GM23338 (cell line): ENCODE data around the gene RAB5B. TPM values are rescaled to one million over a fixed set of nuclear protein-coding genes. Genes with fewer than 3 reads are reported as not detected.

Experiments
- ATAC-seq: fragments of 200-7000 bp; cut with Tn5 transposase; 3 replicates; pipeline ENCODE4 v1.9.1; 2020
- DNase-seq: peaks from one replicate; pipeline ENCODE4 v3.0.0-alpha.2; 2015; ENCODE audit warnings: low spot score
- H2AFZ ChIP-seq: fragments of 200-600 bp; sonication (generic); 2 replicates; pipeline ENCODE4 v1.8.0; 2016; ENCODE audit warnings: antibody characterized with exemption, mild to moderate bottlenecking, moderate library complexity
- H3F3A ChIP-seq: fragments of 200-600 bp; sonication (generic); replicated peaks from 2 replicates; pipeline ENCODE4 v1.8.0; 2017; ENCODE audit warnings: antibody characterized with exemption, mixed run types, low read depth
- H3K27ac ChIP-seq: fragments of 200-600 bp; sonication (generic); 2 replicates; pipeline ENCODE4 v1.6.1; 2016; ENCODE audit warnings: low read depth
- H3K27me3 ChIP-seq: fragments of 200-600 bp; sonication (generic); 2 replicates; pipeline ENCODE4 v1.8.0; 2016; ENCODE audit warnings: mild to moderate bottlenecking, mixed run types, moderate library complexity; ENCODE audit not compliant: insufficient read depth
- H3K36me3 ChIP-seq: fragments of 200-600 bp; sonication (generic); 2 replicates; pipeline ENCODE4 v1.8.0; 2016; ENCODE audit warnings: mild to moderate bottlenecking; ENCODE audit not compliant: insufficient read depth
- H3K4me1 ChIP-seq: fragments of 200-600 bp; sonication (generic); 2 replicates; pipeline ENCODE4 v1.8.0; 2016; ENCODE audit warnings: mild to moderate bottlenecking, moderate library complexity; ENCODE audit not compliant: insufficient read depth
- H3K4me2 ChIP-seq: fragments of 200-600 bp; sonication (generic); 2 replicates; pipeline ENCODE4 v1.7.1; 2017; ENCODE audit warnings: mixed run types
- H3K4me3 ChIP-seq: fragments of 200-600 bp; sonication (generic); 2 replicates; pipeline ENCODE4 v1.6.1; 2016; ENCODE audit warnings: mixed run types
- H3K79me2 ChIP-seq: fragments of 200-600 bp; sonication (generic); replicated peaks from 2 replicates; pipeline ENCODE4 v1.8.0; 2017; ENCODE audit warnings: mild to moderate bottlenecking; ENCODE audit not compliant: insufficient read depth
- H3K9me2 ChIP-seq: fragments of 200-600 bp; sonication (generic); 2 replicates; pipeline ENCODE4 v1.8.0; 2017; ENCODE audit not compliant: insufficient read depth
- H4K20me1 ChIP-seq: fragments of 200-600 bp; sonication (generic); replicated peaks from 2 replicates; pipeline ENCODE4 v1.8.0; 2017; ENCODE audit warnings: mild to moderate bottlenecking; ENCODE audit not compliant: insufficient read depth
- H3K27ac Mint-ChIP-seq: 2 replicates; pipeline ENCODE4 v1.8.0; 2020; ENCODE audit warnings: inconsistent platforms, mild to moderate bottlenecking, moderate library complexity, mixed read lengths
- H3K27me3 Mint-ChIP-seq: 3 replicates; pipeline ENCODE4 v1.8.0; 2022; ENCODE audit warnings: low read depth, mild to moderate bottlenecking, moderate library complexity, mixed read lengths, inconsistent platforms; ENCODE audit not compliant: insufficient read depth, poor library complexity
- H3K36me3 Mint-ChIP-seq: 3 replicates; pipeline ENCODE4 v1.8.0; 2021; ENCODE audit warnings: low read depth, mild to moderate bottlenecking, inconsistent platforms, moderate library complexity, mixed read lengths
- H3K4me1 Mint-ChIP-seq: 3 replicates; pipeline ENCODE4 v1.8.0; 2020; ENCODE audit warnings: mild to moderate bottlenecking, inconsistent platforms, mixed read lengths
- H3K4me3 Mint-ChIP-seq: 3 replicates; pipeline ENCODE4 v1.8.0; 2021; ENCODE audit warnings: moderate library complexity, mild to moderate bottlenecking, inconsistent platforms, mixed read lengths
- H3K9me3 Mint-ChIP-seq: 3 replicates; pipeline ENCODE4 v1.8.0; 2020; ENCODE audit warnings: moderate library complexity, mild to moderate bottlenecking, inconsistent platforms, mixed read lengths
- CREB1 ChIP-seq: fragments of 250-450 bp; sonication (Bioruptor Pico); IDR thresholded peaks from 2 replicates; pipeline ENCODE4 v1.5.0; 2020; ENCODE audit warnings: low read depth, mild to moderate bottlenecking, moderate library complexity
- NANOG ChIP-seq: IDR thresholded peaks from 2 replicates; pipeline ENCODE4 v1.6.1; 2016; ENCODE audit warnings: antibody characterized with exemption, borderline replicate concordance
- STAT1 ChIP-seq: IDR thresholded peaks from one replicate; pipeline ENCODE4 v1.6.1; 2016; ENCODE audit warnings: antibody characterized with exemption; ENCODE audit not compliant: unreplicated experiment
- polyA plus RNA-seq: library from polyadenylated mRNA; unstranded; fragments of >200 nt; fragmentation: Nextera tagmentation; extraction: Ambion mirVana; gene quantifications from 2 replicates; pipeline ENCODE4 v1.2.1, GENCODE V29; 2016
- total RNA-seq: library from RNA; depleted of rRNA; stranded (reverse); fragments of >200 nt; shearing (Covaris generic); gene quantifications from 2 replicates; pipeline ENCODE4 v1.2.3, GENCODE V29; 2014
- TF ChIP-seq, protein P1 (sequence below): fragments of 250-450 bp; sonication (Bioruptor Pico); IDR thresholded peaks from 2 replicates; pipeline ENCODE4 v1.5.0; 2020; ENCODE audit warnings: mild to moderate bottlenecking, moderate library complexity
- TF ChIP-seq, protein P2 (sequence below): IDR thresholded peaks from one replicate; pipeline ENCODE4 v1.6.1; 2018; ENCODE audit warnings: antibody characterized with exemption; ENCODE audit not compliant: unreplicated experiment
- TF ChIP-seq, protein P3 (sequence below): IDR thresholded peaks from 2 replicates; pipeline ENCODE4 v1.6.1; 2016; ENCODE audit warnings: antibody characterized with exemption

The RAB5B gene
- total and polyA plus RNA-seq, 2 experiments from 2014 or later, result 19.7 to 46.5 TPM

DNA sequence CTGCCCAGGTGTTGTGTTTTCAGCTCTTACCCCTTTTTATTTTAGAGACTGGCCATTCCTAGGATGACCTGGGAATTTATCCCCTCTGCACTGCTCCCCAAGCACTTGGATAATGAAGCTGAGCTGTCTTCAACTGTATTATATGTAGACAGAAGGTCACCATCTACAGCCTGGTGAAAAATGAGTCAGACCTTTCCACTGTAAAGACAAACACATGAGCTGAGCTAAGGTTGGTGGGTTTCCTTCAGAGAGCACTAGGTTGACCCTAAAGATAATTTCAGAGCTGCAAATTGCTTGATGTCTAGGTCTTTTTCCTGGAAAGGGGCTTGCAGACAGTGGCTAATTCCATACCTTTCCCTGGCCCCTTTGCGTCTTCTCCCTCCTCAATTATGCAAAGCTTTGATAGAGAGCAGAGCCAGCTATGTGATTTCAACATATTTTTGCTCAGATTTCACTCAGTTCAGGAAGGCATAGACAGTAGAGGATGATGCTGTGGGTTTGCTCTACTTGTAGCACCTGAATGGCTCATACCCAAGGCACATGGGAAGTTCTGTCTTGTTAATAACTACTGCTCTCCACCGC, 37.7 kb downstream of the RAB5B start (continued):
- TF ChIP-seq, protein P1, sequence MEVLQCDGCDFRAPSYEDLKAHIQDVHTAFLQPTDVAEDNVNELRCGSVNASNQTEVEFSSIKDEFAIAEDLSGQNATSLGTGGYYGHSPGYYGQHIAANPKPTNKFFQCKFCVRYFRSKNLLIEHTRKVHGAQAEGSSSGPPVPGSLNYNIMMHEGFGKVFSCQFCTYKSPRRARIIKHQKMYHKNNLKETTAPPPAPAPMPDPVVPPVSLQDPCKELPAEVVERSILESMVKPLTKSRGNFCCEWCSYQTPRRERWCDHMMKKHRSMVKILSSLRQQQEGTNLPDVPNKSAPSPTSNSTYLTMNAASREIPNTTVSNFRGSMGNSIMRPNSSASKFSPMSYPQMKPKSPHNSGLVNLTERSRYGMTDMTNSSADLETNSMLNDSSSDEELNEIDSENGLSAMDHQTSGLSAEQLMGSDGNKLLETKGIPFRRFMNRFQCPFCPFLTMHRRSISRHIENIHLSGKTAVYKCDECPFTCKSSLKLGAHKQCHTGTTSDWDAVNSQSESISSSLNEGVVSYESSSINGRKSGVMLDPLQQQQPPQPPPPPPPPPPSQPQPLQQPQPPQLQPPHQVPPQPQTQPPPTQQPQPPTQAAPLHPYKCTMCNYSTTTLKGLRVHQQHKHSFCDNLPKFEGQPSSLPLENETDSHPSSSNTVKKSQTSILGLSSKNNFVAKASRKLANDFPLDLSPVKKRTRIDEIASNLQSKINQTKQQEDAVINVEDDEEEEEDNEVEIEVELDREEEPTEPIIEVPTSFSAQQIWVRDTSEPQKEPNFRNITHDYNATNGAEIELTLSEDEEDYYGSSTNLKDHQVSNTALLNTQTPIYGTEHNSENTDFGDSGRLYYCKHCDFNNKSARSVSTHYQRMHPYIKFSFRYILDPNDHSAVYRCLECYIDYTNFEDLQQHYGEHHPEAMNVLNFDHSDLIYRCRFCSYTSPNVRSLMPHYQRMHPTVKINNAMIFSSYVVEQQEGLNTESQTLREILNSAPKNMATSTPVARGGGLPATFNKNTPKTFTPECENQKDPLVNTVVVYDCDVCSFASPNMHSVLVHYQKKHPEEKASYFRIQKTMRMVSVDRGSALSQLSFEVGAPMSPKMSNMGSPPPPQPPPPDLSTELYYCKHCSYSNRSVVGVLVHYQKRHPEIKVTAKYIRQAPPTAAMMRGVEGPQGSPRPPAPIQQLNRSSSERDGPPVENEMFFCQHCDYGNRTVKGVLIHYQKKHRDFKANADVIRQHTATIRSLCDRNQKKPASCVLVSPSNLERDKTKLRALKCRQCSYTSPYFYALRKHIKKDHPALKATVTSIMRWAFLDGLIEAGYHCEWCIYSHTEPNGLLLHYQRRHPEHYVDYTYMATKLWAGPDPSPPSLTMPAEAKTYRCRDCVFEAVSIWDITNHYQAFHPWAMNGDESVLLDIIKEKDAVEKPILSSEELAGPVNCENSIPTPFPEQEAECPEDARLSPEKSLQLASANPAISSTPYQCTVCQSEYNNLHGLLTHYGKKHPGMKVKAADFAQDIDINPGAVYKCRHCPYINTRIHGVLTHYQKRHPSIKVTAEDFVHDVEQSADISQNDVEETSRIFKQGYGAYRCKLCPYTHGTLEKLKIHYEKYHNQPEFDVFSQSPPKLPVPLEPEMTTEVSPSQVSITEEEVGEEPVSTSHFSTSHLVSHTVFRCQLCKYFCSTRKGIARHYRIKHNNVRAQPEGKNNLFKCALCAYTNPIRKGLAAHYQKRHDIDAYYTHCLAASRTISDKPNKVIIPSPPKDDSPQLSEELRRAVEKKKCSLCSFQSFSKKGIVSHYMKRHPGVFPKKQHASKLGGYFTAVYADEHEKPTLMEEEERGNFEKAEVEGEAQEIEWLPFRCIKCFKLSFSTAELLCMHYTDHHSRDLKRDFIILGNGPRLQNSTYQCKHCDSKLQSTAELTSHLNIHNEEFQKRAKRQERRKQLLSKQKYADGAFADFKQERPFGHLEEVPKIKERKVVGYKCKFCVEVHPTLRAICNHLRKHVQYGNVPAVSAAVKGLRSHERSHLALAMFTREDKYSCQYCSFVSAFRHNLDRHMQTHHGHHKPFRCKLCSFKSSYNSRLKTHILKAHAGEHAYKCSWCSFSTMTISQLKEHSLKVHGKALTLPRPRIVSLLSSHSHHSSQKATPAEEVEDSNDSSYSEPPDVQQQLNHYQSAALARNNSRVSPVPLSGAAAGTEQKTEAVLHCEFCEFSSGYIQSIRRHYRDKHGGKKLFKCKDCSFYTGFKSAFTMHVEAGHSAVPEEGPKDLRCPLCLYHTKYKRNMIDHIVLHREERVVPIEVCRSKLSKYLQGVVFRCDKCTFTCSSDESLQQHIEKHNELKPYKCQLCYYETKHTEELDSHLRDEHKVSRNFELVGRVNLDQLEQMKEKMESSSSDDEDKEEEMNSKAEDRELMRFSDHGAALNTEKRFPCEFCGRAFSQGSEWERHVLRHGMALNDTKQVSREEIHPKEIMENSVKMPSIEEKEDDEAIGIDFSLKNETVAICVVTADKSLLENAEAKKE (CRISPR knock-in tag), result no peak

DNA sequence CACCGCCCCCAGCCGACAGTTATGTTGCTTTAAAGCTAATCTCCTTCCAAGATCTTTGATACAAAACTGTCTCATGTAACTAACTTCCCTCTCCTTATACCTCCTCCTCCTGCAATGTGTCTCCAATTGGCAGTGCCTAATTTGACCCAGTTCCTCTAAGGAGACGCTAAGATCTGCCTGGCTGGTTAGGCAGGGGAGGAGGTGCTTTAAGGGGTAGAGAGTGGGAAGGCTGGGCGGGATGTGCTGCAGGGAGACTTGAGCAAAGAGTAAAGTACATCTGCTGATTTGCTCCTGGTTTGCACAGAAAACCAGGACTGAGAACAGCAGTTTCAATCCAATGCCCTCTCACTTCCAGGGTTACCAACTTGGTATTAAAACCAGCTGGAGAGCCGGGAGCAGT, 39.6 kb downstream of the RAB5B start:
- DNase-seq, result no peak
- H3K36me3 ChIP-seq, result no peaks in the 10 kb centered on the region; the same call in 1 of the 2 replicates
- H3K9me3 Mint-ChIP-seq, result no peaks in the 10 kb centered on the region
- TF ChIP-seq CREB1 (CRISPR knock-in tag), result no peak
- no peak for TF ChIP-seq NANOG
- TF ChIP-seq, protein P2, sequence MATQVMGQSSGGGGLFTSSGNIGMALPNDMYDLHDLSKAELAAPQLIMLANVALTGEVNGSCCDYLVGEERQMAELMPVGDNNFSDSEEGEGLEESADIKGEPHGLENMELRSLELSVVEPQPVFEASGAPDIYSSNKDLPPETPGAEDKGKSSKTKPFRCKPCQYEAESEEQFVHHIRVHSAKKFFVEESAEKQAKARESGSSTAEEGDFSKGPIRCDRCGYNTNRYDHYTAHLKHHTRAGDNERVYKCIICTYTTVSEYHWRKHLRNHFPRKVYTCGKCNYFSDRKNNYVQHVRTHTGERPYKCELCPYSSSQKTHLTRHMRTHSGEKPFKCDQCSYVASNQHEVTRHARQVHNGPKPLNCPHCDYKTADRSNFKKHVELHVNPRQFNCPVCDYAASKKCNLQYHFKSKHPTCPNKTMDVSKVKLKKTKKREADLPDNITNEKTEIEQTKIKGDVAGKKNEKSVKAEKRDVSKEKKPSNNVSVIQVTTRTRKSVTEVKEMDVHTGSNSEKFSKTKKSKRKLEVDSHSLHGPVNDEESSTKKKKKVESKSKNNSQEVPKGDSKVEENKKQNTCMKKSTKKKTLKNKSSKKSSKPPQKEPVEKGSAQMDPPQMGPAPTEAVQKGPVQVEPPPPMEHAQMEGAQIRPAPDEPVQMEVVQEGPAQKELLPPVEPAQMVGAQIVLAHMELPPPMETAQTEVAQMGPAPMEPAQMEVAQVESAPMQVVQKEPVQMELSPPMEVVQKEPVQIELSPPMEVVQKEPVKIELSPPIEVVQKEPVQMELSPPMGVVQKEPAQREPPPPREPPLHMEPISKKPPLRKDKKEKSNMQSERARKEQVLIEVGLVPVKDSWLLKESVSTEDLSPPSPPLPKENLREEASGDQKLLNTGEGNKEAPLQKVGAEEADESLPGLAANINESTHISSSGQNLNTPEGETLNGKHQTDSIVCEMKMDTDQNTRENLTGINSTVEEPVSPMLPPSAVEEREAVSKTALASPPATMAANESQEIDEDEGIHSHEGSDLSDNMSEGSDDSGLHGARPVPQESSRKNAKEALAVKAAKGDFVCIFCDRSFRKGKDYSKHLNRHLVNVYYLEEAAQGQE, result no peak
- TF ChIP-seq, protein P3, sequence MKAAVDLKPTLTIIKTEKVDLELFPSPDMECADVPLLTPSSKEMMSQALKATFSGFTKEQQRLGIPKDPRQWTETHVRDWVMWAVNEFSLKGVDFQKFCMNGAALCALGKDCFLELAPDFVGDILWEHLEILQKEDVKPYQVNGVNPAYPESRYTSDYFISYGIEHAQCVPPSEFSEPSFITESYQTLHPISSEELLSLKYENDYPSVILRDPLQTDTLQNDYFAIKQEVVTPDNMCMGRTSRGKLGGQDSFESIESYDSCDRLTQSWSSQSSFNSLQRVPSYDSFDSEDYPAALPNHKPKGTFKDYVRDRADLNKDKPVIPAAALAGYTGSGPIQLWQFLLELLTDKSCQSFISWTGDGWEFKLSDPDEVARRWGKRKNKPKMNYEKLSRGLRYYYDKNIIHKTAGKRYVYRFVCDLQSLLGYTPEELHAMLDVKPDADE, result no peak
- TF ChIP-seq STAT1, result no peak

More for the DNA sequence above, 39.6 kb downstream of the RAB5B start:
- Histone ChIP-seq H3K27ac (no peak overlapping the region), H3K27me3 (no peaks in the 10 kb centered on the region), H4K20me1 (no peaks in the 10 kb centered on the region), H3K79me2 (no peaks in the 10 kb centered on the region), H3K9me2 (no peaks in the 10 kb centered on the region), H2AFZ (no peak overlapping the region), H3F3A (0 out of 2 replicates have a peak, but pooled peaks cover 4% of the 10 kb centered on the region), H3K4me2 (no peak overlapping the region), H3K4me3 (no peak overlapping the region), H3K4me1 (peaks cover 2% of the 10 kb centered on the region)
- no peak for ATAC-seq
- peaks cover 10% of the 10 kb centered on the region; the same call in 1 of the 3 replicates for H3K36me3 Mint-ChIP-seq
- H3K4me1 Mint-ChIP-seq, result peaks cover 7% of the 10 kb centered on the region; the same call in 2 of the 3 replicates
- H3K27me3 Mint-ChIP-seq, result peaks cover 8% of the 10 kb centered on the region
- H3K27ac Mint-ChIP-seq, result no peak overlapping the region; the same call in 1 of the 2 replicates
- H3K4me3 Mint-ChIP-seq, result no peak overlapping the region
